ENCODE measurements around the gene TRIM22. TPM values are rescaled to one million over a fixed set of nuclear protein-coding genes. Genes with fewer than 3 reads are reported as not detected.

The TRIM22 gene
- total RNA-seq, 1 experiment from 2014 or later = not detected

DNA sequence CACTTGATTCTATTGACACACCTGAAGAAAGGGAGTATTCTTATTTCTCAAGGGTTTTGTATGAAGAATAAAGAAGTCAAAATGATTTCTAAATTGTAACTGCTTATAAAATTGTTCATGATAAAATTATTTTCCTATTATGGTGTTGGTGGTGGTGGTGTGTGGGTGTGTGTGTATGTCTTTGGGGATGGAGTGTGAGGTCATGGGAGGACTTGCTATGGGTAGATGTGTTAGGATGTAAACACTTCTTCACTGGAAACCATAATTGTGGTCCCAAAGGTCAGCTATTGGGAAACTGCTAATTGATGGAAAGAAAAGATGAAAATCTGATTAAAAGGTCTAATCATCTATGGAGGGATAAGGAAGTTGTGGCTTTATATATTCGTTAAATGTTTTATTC lies 5.1 kb downstream of the TRIM22 start:
- Histone ChIP-seq H3K27me3 (replicated peaks; ENCODE audit: insufficient read depth, low read depth, low read length, poor library complexity) (no peaks in the 10 kb centered on the region), H3K4me3 (ENCODE audit: low read depth, low read length, poor library complexity, severe bottlenecking) (no peak overlapping the region), H3K27ac (ENCODE audit: low read depth, low read length, poor library complexity, severe bottlenecking) (no peak overlapping the region), H3K36me3 (ENCODE audit: insufficient read depth, low read length, poor library complexity, severe bottlenecking) (no peaks in the 10 kb centered on the region), H3K9me3 (ENCODE audit: low read depth, low read length, poor library complexity, severe bottlenecking) (no peaks in the 10 kb centered on the region), H3K4me1 (ENCODE audit: insufficient read depth, low read length, poor library complexity, severe bottlenecking) (no peaks in the 10 kb centered on the region)
- DNase-seq (ENCODE audit: low spot score) = no peak
- ChIA-PET POLR2A (ENCODE audit: low non-redundant PET) (no interaction called here), CTCF (no interaction called here)
- TF ChIP-seq, protein P1, sequence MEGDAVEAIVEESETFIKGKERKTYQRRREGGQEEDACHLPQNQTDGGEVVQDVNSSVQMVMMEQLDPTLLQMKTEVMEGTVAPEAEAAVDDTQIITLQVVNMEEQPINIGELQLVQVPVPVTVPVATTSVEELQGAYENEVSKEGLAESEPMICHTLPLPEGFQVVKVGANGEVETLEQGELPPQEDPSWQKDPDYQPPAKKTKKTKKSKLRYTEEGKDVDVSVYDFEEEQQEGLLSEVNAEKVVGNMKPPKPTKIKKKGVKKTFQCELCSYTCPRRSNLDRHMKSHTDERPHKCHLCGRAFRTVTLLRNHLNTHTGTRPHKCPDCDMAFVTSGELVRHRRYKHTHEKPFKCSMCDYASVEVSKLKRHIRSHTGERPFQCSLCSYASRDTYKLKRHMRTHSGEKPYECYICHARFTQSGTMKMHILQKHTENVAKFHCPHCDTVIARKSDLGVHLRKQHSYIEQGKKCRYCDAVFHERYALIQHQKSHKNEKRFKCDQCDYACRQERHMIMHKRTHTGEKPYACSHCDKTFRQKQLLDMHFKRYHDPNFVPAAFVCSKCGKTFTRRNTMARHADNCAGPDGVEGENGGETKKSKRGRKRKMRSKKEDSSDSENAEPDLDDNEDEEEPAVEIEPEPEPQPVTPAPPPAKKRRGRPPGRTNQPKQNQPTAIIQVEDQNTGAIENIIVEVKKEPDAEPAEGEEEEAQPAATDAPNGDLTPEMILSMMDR (conservative IDR thresholded peaks at IDR 0.05; ENCODE audit: low read depth, low read length) = no peak
- TF ChIP-seq EZH2 (IDR thresholded peaks at IDR 0.05; ENCODE audit: borderline replicate concordance, low read depth, low read length, poor library complexity, severe bottlenecking) = no peak
- BruUV-seq (replicated peaks) = no TSS peak
- intact Hi-C loops (cut with micrococcal nuclease; ENCODE audit: unreplicated experiment) = no loop called here

DNA sequence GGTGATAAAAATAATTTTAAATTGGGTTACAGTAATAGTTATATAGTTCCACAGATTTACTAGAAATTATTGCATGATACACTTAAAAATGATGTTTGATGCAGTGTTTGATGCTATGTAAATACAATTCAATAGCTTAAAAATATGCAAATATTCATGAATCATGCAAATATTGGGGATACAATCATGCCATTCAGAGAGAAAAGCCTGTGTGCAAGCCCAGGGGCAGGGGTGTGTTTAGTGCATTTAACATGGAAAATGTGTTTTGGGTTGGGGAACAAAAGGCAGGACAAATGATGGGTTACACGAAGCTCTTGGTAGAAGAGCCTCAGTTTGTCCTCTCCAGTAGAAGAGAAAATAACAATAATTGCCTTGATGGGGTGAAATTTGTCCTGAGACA lies 6.0 kb downstream of the TRIM22 start:
- H3K4me3 ChIP-seq (ENCODE audit: low read depth, low read length, poor library complexity, severe bottlenecking) = no peak overlapping the region
- no peaks in the 10 kb centered on the region for H3K36me3 ChIP-seq (ENCODE audit: insufficient read depth, low read length, poor library complexity, severe bottlenecking)
- no peaks in the 10 kb centered on the region for H3K4me1 ChIP-seq (ENCODE audit: insufficient read depth, low read length, poor library complexity, severe bottlenecking)
- DNase-seq (ENCODE audit: low spot score) = no peak
- no TSS peak for BruUV-seq (replicated peaks)
- H3K27ac ChIP-seq (ENCODE audit: low read depth, low read length, poor library complexity, severe bottlenecking) = no peak overlapping the region
- intact Hi-C loops (cut with micrococcal nuclease; ENCODE audit: unreplicated experiment) = no loop called here
- TF ChIP-seq EZH2 (IDR thresholded peaks at IDR 0.05; ENCODE audit: borderline replicate concordance, low read depth, low read length, poor library complexity, severe bottlenecking) = no peak
- TF ChIP-seq, protein P1 (conservative IDR thresholded peaks at IDR 0.05; ENCODE audit: low read depth, low read length) = no peak
- POLR2A ChIA-PET (ENCODE audit: low non-redundant PET) = no interaction called here
- no peaks in the 10 kb centered on the region for H3K9me3 ChIP-seq (ENCODE audit: low read depth, low read length, poor library complexity, severe bottlenecking)
- CTCF ChIA-PET = no interaction called here
- no peaks in the 10 kb centered on the region for H3K27me3 ChIP-seq (replicated peaks; ENCODE audit: insufficient read depth, low read depth, low read length, poor library complexity)

DNA sequence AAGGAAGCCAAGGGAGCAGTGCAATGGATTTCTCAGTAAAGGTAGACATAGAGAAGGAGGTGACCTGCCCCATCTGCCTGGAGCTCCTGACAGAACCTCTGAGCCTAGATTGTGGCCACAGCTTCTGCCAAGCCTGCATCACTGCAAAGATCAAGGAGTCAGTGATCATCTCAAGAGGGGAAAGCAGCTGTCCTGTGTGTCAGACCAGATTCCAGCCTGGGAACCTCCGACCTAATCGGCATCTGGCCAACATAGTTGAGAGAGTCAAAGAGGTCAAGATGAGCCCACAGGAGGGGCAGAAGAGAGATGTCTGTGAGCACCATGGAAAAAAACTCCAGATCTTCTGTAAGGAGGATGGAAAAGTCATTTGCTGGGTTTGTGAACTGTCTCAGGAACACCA lies 6.6 kb downstream of the TRIM22 start:
- Histone ChIP-seq H3K4me1 (ENCODE audit: insufficient read depth, low read length, poor library complexity, severe bottlenecking) (no peaks in the 10 kb centered on the region), H3K4me3 (ENCODE audit: low read depth, low read length, poor library complexity, severe bottlenecking) (no peak overlapping the region), H3K9me3 (ENCODE audit: low read depth, low read length, poor library complexity, severe bottlenecking) (no peaks in the 10 kb centered on the region), H3K27me3 (replicated peaks; ENCODE audit: insufficient read depth, low read depth, low read length, poor library complexity) (no peaks in the 10 kb centered on the region), H3K27ac (ENCODE audit: low read depth, low read length, poor library complexity, severe bottlenecking) (no peak overlapping the region), H3K36me3 (ENCODE audit: insufficient read depth, low read length, poor library complexity, severe bottlenecking) (no peaks in the 10 kb centered on the region)
- DNase-seq (ENCODE audit: low spot score) = no peak
- POLR2A ChIA-PET (ENCODE audit: low non-redundant PET) = no interaction called here
- CTCF ChIA-PET = no interaction called here
- intact Hi-C loops (cut with micrococcal nuclease; ENCODE audit: unreplicated experiment) = no loop called here
- TF ChIP-seq EZH2 (IDR thresholded peaks at IDR 0.05; ENCODE audit: borderline replicate concordance, low read depth, low read length, poor library complexity, severe bottlenecking) = no peak
- TF ChIP-seq, protein P1 (conservative IDR thresholded peaks at IDR 0.05; ENCODE audit: low read depth, low read length) = no peak
- BruUV-seq (replicated peaks) = no TSS peak

All from A673 (cell line).